AG10803 (cell line): ENCODE data around the gene CFAP97D1.

ENCODE experiments used
- DNase-seq: peaks from one replicate; pipeline ENCODE4 v3.0.0; 2010; ENCODE audit warnings: low read depth
- H3K4me3 ChIP-seq: 2 replicates; pipeline ENCODE4 v1.5.1; 2011; ENCODE audit warnings: mild to moderate bottlenecking, low read length, control low read depth
- TF ChIP-seq, protein P1 (sequence below): conservative IDR thresholded peaks from 2 replicates; pipeline ENCODE4 v1.5.1; 2011; ENCODE audit warnings: mild to moderate bottlenecking, low read length, control low read depth, inconsistent platforms

Gene CFAP97D1

DNA sequence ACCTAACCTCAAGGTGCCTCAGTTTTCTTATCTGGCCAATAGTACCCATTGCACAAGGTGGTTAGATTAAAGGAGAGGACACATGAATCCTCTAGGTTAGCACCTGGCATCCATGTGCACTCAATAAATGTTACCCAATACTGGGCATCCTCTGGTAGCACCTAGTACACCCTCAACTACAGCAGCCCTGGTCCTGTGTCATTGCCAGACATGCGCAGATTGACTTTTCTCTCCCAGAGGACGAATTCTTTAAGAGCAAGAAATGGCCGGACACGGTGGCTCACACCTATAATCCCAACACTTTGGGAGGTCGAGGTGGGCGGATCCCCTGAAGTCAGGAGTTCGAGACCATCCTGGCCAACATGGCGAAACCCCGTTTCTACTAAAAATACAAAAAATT, 8.8 kb upstream of the CFAP97D1 start:
- no peak overlapping the region for H3K4me3 ChIP-seq
- TF ChIP-seq, protein P1, sequence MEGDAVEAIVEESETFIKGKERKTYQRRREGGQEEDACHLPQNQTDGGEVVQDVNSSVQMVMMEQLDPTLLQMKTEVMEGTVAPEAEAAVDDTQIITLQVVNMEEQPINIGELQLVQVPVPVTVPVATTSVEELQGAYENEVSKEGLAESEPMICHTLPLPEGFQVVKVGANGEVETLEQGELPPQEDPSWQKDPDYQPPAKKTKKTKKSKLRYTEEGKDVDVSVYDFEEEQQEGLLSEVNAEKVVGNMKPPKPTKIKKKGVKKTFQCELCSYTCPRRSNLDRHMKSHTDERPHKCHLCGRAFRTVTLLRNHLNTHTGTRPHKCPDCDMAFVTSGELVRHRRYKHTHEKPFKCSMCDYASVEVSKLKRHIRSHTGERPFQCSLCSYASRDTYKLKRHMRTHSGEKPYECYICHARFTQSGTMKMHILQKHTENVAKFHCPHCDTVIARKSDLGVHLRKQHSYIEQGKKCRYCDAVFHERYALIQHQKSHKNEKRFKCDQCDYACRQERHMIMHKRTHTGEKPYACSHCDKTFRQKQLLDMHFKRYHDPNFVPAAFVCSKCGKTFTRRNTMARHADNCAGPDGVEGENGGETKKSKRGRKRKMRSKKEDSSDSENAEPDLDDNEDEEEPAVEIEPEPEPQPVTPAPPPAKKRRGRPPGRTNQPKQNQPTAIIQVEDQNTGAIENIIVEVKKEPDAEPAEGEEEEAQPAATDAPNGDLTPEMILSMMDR = no peak
- DNase-seq = no peak

DNA sequence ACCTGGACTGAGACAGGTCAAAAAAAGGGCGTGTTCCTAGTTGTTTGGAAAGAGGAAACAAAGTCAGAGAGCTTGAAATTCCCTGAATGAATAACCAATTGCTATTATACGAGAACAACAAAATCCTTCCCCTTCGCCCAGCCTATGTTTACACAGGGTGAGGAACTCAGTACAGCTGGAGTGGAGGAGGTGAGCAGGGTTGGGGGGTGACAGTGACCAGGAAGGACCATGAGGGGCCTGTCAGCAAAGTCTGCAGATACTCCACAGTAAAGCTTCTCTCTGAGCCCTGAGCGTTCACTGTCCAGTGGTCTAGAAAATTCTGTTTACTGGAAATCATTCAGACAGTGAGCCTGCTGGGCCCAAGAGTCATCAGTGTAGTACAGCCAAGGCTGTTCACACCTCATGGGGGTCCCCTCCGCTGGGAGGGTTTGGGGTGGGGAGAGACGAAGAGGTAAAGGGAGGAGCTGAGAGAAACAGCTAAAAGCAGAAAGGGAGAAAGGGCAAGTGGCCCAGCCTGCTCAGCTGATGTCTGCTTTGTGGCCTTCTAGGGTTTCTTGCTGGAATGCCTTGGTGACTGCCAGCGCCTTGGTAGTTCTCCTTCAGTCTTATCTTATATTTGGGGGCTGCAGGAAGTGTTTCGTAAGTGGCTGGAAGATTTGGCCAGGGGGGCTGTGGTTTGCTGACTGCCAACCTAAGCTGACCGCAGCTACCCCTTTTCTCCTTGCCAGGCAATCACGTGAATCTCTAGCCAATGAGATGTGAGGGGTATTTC, 7.2 kb upstream of the CFAP97D1 start:
- no peak overlapping the region for H3K4me3 ChIP-seq
- no peak for DNase-seq
- TF ChIP-seq, protein P1 = no peak

GRCh38 chr17:43774304-43775250, 5.7 kb upstream of the CFAP97D1 start:
- no peak overlapping the region for H3K4me3 ChIP-seq
- DNase-seq = no peak
- TF ChIP-seq, protein P1 = no peak

DNA sequence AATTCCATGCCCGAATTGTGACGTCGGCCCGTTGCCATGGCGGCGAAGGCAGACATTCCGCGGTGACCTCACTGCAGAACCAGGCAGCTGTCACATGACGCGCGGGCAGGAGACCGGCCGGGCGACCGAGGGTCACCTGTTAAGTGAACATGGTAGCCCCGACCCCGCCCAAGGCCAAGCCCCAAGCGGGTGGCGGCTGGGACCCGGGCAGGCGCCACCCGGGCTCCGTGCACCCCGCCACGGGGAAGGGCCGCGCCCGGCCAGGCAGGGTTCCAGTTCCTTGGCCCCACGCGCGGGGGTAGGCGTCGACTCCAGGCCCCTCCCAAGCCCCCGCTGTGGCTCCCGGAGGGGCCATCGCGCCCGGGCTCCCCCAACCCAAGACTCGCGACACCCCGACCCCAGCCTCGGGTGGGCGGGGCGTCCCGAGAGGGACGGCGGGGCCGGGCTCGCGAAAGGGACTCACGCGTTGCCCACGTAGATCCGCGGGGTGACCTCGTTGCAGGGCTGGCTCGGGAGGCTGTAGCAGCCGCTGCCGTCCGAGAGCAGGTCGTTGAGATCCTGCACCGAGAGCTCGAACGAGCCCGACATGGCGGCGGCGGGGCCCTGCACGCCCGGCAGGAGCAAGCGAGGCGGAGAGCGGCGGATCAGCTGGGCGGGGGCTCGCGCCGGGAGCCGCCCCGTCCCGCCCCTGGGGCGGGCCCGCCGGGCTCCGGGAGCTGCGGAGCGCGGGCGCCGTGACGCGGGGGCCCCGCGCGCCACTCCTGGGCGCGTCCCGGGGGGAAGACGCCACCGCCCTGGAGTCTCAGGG, 1.7 kb upstream of the CFAP97D1 start, which contains the start of gene DUSP3:
Gene DUSP3 (minus strand): TSS at position 641 of the 808 bp plus-strand sequence. CDS start 53 bp downstream, at position 588.
- peak; percentile 92 for DNase-seq

GRCh38 chr17:43779145-43780125, 800 bp upstream of the CFAP97D1 start:
- TF ChIP-seq, protein P1 = no peak; the same call in 1 of the 2 replicates
- no peak for DNase-seq
- peak overlapping the region; percentile 90 for H3K4me3 ChIP-seq

More for the DNA sequence above, 1.7 kb upstream of the CFAP97D1 start, which contains the start of gene DUSP3:
- H3K4me3 ChIP-seq = peak within 1 kb of the TSS; percentile 90
- TF ChIP-seq, protein P1 = no peak
